ENCODE results near the gene OR6V1.

DNA sequence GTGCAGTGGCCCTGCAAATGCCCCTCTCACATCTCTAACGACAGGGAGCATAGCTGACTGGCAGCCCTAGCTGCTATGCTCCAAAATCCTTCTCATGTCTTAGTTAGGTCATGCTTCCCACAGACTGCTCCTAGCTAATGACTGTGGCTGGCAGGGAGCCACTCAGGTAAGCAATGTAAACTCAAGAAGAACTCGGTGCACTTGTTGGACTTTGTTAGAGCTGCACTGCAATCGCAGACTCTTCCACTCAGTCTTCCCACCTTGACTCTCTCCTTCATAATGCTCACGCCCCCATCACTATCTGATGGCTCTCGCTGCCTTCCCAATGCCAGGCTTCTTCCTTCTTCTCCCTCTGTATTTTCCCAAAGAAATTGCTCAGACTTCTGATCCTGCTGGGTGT is 49.2 kb upstream of the OR6V1 start:
- TF ChIP-seq, protein P1, sequence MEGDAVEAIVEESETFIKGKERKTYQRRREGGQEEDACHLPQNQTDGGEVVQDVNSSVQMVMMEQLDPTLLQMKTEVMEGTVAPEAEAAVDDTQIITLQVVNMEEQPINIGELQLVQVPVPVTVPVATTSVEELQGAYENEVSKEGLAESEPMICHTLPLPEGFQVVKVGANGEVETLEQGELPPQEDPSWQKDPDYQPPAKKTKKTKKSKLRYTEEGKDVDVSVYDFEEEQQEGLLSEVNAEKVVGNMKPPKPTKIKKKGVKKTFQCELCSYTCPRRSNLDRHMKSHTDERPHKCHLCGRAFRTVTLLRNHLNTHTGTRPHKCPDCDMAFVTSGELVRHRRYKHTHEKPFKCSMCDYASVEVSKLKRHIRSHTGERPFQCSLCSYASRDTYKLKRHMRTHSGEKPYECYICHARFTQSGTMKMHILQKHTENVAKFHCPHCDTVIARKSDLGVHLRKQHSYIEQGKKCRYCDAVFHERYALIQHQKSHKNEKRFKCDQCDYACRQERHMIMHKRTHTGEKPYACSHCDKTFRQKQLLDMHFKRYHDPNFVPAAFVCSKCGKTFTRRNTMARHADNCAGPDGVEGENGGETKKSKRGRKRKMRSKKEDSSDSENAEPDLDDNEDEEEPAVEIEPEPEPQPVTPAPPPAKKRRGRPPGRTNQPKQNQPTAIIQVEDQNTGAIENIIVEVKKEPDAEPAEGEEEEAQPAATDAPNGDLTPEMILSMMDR (conservative IDR thresholded peaks at IDR 0.05; ENCODE audit: low read length): no peak
- TF ChIP-seq EZH2phosphoT487 (IDR thresholded peaks at IDR 0.05; ENCODE audit: borderline replicate concordance, low read depth, low read length): no peak
